K562 (cell line): ENCODE data around the gene USP32. TPM values are rescaled to one million over a fixed set of nuclear protein-coding genes. Genes with fewer than 3 reads are reported as not detected.

Source experiments
- ATAC-seq: fragments of 200-7000 bp; cut with Tn5 transposase; 3 replicates; pipeline ENCODE4 v1.9.1; 2020; ENCODE audit warnings: moderate library complexity
- BruUV-seq: library from RNA; stranded (reverse); fragments of 400-500 nt; replicated peaks from 2 replicates; lab custom pipeline; 2021; lab: Mats Ljungman, UMichigan
- CTCF ChIA-PET: fragments of 300-600 bp; formaldehyde crosslinking; extraction: SDS; loops from one replicate; lab custom pipeline; 2021; ENCODE audit warnings: low intra/inter-chr PET ratio; lab: Yijun Ruan, JAX
- POLR2A ChIA-PET: fragments of 300-600, 350-650 bp; sonication (Branson Sonifier 250); formaldehyde crosslinking; extraction: SDS; loops from one replicate; lab custom pipeline; 2021; ENCODE audit warnings: antibody characterized with exemption, inconsistent platforms; lab: Yijun Ruan, JAX
- DNase-seq, 4 experiments: peaks; one replicate each; pipeline versions ENCODE4 v3.0.0 to v3.0.0-alpha.2; 2011 to 2018; ENCODE audit warnings: low spot score in 3 of 4, mixed read lengths in 3 of 4; ENCODE audit errors: extremely low read depth in 1 of 4
- FAIRE-seq: peaks from 2 replicates; lab custom pipeline; 2011; peaks lifted over from hg19 to GRCh38; lab: Jason Lieb, UNC
- H2AFZ ChIP-seq: 2 replicates; pipeline ENCODE4 v1.6.0; 2011; ENCODE audit warnings: low read depth, low read length, control low read depth, inconsistent platforms
- H3K27ac ChIP-seq: fragments of 200-600 bp; 3 replicates; pipeline ENCODE4 v1.8.0; 2011; ENCODE audit warnings: low read depth, mild to moderate bottlenecking, control low read depth, inconsistent platforms, low read length, moderate library complexity, mixed read lengths; ENCODE audit errors: extremely low read depth
- H3K27me3 ChIP-seq, 2 experiments: fragments of 300-600 bp in 1 of 2; 2 replicates in 1 of 2; 3 replicates in 1 of 2; pipeline versions ENCODE4 v1.6.0 to v1.8.0; 2011; ENCODE audit warnings: inconsistent platforms in 2 of 2, low read length in 2 of 2, mild to moderate bottlenecking in 1 of 2, mixed read lengths in 1 of 2, moderate library complexity in 1 of 2; ENCODE audit not compliant: control insufficient read depth in 2 of 2, insufficient read depth in 2 of 2
- H3K36me3 ChIP-seq: fragments of 300-600 bp; 3 replicates; pipeline ENCODE4 v1.8.0; 2011; ENCODE audit warnings: mild to moderate bottlenecking, low read length, inconsistent platforms; ENCODE audit not compliant: control insufficient read depth, insufficient read depth
- H3K4me1 ChIP-seq, 2 experiments: fragments of 200-600 bp in 1 of 2; replicated peaks in 1 of 2; 2 replicates in 1 of 2; 3 replicates in 1 of 2; pipeline versions ENCODE4 v1.5.1 to v1.8.0; 2011; ENCODE audit warnings: inconsistent platforms in 2 of 2, low read length in 2 of 2, mild to moderate bottlenecking in 1 of 2, mixed read lengths in 1 of 2, moderate library complexity in 1 of 2; ENCODE audit not compliant: control insufficient read depth in 2 of 2, insufficient read depth in 2 of 2
- H3K4me2 ChIP-seq: 2 replicates; pipeline ENCODE4 v1.6.1; 2011; ENCODE audit warnings: low read length, control low read depth, inconsistent platforms, mixed read lengths; ENCODE audit not compliant: insufficient read depth
- H3K4me3 ChIP-seq: fragments of 200-600 bp; sonication (generic), shearing (Covaris generic); 2 replicates; pipeline ENCODE4 v1.5.1; 2016; ENCODE audit warnings: control low read depth, inconsistent platforms
- H3K79me2 ChIP-seq: fragments of 200-600 bp; 3 replicates; pipeline ENCODE4 v1.8.0; 2011; ENCODE audit warnings: low read length, inconsistent platforms; ENCODE audit not compliant: control insufficient read depth, insufficient read depth
- H3K9ac ChIP-seq, 2 experiments: 2 replicates each; pipeline versions ENCODE4 v1.6.0 to v1.6.1; 2011; ENCODE audit warnings: low read depth in 2 of 2, low read length in 2 of 2, control low read depth in 1 of 2, inconsistent platforms in 1 of 2, mild to moderate bottlenecking in 1 of 2, mixed read lengths in 1 of 2; ENCODE audit not compliant: insufficient read depth in 1 of 2
- H3K9me1 ChIP-seq: one replicate; pipeline ENCODE4 v1.6.0; 2011; ENCODE audit warnings: inconsistent platforms, mild to moderate bottlenecking, low read length, moderate library complexity; ENCODE audit not compliant: control insufficient read depth, insufficient read depth
- H3K9me3 ChIP-seq: replicated peaks from 2 replicates; pipeline ENCODE4 v1.5.1; 2011; ENCODE audit warnings: low read depth, low read length, inconsistent platforms; ENCODE audit not compliant: control insufficient read depth, insufficient read depth
- H4K20me1 ChIP-seq: replicated peaks from 2 replicates; pipeline ENCODE4 v1.6.1; 2011; ENCODE audit warnings: low read length, inconsistent platforms, mixed read lengths; ENCODE audit not compliant: control insufficient read depth, insufficient read depth
- ARID3A ChIP-seq: IDR thresholded peaks from 2 replicates; pipeline ENCODE4 v1.6.1; 2012; ENCODE audit warnings: low read depth, low read length, improper control_type of control experiment, borderline replicate concordance
- EZH2 ChIP-seq: IDR thresholded peaks from 2 replicates; pipeline ENCODE4 v1.6.1; 2012; ENCODE audit warnings: low read depth, mild to moderate bottlenecking, inconsistent platforms, low read length, borderline replicate concordance
- GABPB2 ChIP-seq: fragments of 250-450 bp; sonication (Bioruptor Pico); conservative IDR thresholded peaks from 2 replicates; pipeline ENCODE4 v1.5.1; 2021; ENCODE audit warnings: mild to moderate bottlenecking
- MCM5 ChIP-seq: fragments of 450-650 bp; IDR thresholded peaks from 2 replicates; pipeline ENCODE4 v1.6.1; 2016; ENCODE audit warnings: low read depth
- MITF ChIP-seq: IDR thresholded peaks from 2 replicates; pipeline ENCODE4 v1.6.1; 2014; ENCODE audit warnings: antibody characterized with exemption
- ZBTB2 ChIP-seq: fragments of 450-650 bp; IDR thresholded peaks from 2 replicates; pipeline ENCODE4 v1.6.1; 2016; ENCODE audit warnings: antibody characterized with exemption
- WGBS: fragments of 100-300 bp; shearing (Covaris generic); methylation state at CpG from one replicate; pipeline ENCODE4 v1.1.6; 2016; ENCODE audit warnings: low coverage, mixed read lengths; ENCODE audit not compliant: insufficient coverage; ENCODE audit errors: missing lambda C conversion rate; 5-methylcytosine and 5-hydroxymethylcytosine counted together
- in situ Hi-C: fragments of 300-500 bp; cut with MboI; formaldehyde crosslinking; loops from 4 replicates; pipeline ENCODE4 v1.15.0; 2018; ENCODE audit warnings: inconsistent platforms, mixed read lengths
- intact Hi-C: fragments of 100-400 bp; cut with micrococcal nuclease; formaldehyde crosslinking; loops from 2 replicates; pipeline ENCODE4 v1.14.2; 2022
- polyA plus RNA-seq, 8 experiments: library from polyadenylated mRNA; depleted of rRNA in 4 of 8; stranded (reverse) in 5 of 8; unstranded in 3 of 8; fragments of >200 nt; fragmentation: Nextera tagmentation in 2 of 8; fragmentation: Illumina TruSeq in 1 of 8; extraction: Ambion mirVana in 2 of 8; extraction: Trizol in 1 of 8; gene quantifications; 2 replicates each; pipeline versions ENCODE4 v1.2.1 to v1.2.3, GENCODE V29; 2011 to 2014; ENCODE audit warnings: inconsistent platforms in 1 of 8, missing spikeins in 1 of 8
- total RNA-seq, 7 experiments: library from RNA; depleted of rRNA in 6 of 7; stranded (reverse); fragments of >200 nt in 6 of 7; fragmentation: Illumina TruSeq in 2 of 7; extraction: Trizol in 2 of 7; gene quantifications; 2 replicates each; pipeline versions ENCODE4 v1.2.1 to v1.2.3, GENCODE V29; 2011 to 2021; ENCODE audit warnings: low replicate concordance in 1 of 7
- TF ChIP-seq, protein P1 (sequence below): fragments of 250-450 bp; sonication (Bioruptor Pico); IDR thresholded peaks from 2 replicates; pipeline ENCODE4 v1.4.0; 2020

The USP32 gene
- total and polyA plus RNA-seq, 9 of the 15 experiments (the other 6 are each of a cell fraction or from before 2014, with no cell fraction given): 18.0 to 69.3 (median 47.1) TPM

GRCh38 chr17:60139438-60140285 lies 252.3 kb downstream of the USP32 start (continued):
- TF ChIP-seq EZH2: no peak

- Histone ChIP-seq H3K36me3 (no peaks in the 10 kb centered on the region), H4K20me1 (peaks cover 19% of the 10 kb centered on the region), H3K4me1 (peaks cover 8 to 43% of the 10 kb centered on the region in 2 experiments; a peak in 4 of 5 replicates), H3K9me1 (peaks cover 3% of the 10 kb centered on the region), H3K4me2 (no peak overlapping the region), H3K79me2 (no peaks in the 10 kb centered on the region; the same call in 2 of the 3 replicates), H3K27me3 (peaks cover 6 to 28% of the 10 kb centered on the region in 2 experiments; a peak in 4 of 5 replicates), H2AFZ (no peak overlapping the region), H3K27ac (no peak overlapping the region), H3K9ac (0 out of 4 replicates have a peak overlapping the region, but pooled peaks of 1 of the 2 experiments have one; percentile 8), H3K4me3 (no peak overlapping the region), H3K9me3 (no peaks in the 10 kb centered on the region)
- ChIA-PET POLR2A (interaction anchor here (1.0 kb wide), 1 partner anchor 315 kb away, joined by 3 read pairs; no protein-coding TSS in a partner anchor), CTCF (no interaction called here)
- no TSS peak for BruUV-seq
- DNase-seq: no peak
- in situ Hi-C loops: no loop called here
- no peak for ATAC-seq
- FAIRE-seq: no peak
- 30% methylated on average over 47 of the region's 48 CpGs for WGBS
- intact Hi-C loops: no loop called here
- TF ChIP-seq ARID3A (no peak), MITF (no peak), ZBTB2 (no peak), GABPB2 (CRISPR knock-in tag) (no peak), MCM5 (no peak)
- TF ChIP-seq, protein P1, sequence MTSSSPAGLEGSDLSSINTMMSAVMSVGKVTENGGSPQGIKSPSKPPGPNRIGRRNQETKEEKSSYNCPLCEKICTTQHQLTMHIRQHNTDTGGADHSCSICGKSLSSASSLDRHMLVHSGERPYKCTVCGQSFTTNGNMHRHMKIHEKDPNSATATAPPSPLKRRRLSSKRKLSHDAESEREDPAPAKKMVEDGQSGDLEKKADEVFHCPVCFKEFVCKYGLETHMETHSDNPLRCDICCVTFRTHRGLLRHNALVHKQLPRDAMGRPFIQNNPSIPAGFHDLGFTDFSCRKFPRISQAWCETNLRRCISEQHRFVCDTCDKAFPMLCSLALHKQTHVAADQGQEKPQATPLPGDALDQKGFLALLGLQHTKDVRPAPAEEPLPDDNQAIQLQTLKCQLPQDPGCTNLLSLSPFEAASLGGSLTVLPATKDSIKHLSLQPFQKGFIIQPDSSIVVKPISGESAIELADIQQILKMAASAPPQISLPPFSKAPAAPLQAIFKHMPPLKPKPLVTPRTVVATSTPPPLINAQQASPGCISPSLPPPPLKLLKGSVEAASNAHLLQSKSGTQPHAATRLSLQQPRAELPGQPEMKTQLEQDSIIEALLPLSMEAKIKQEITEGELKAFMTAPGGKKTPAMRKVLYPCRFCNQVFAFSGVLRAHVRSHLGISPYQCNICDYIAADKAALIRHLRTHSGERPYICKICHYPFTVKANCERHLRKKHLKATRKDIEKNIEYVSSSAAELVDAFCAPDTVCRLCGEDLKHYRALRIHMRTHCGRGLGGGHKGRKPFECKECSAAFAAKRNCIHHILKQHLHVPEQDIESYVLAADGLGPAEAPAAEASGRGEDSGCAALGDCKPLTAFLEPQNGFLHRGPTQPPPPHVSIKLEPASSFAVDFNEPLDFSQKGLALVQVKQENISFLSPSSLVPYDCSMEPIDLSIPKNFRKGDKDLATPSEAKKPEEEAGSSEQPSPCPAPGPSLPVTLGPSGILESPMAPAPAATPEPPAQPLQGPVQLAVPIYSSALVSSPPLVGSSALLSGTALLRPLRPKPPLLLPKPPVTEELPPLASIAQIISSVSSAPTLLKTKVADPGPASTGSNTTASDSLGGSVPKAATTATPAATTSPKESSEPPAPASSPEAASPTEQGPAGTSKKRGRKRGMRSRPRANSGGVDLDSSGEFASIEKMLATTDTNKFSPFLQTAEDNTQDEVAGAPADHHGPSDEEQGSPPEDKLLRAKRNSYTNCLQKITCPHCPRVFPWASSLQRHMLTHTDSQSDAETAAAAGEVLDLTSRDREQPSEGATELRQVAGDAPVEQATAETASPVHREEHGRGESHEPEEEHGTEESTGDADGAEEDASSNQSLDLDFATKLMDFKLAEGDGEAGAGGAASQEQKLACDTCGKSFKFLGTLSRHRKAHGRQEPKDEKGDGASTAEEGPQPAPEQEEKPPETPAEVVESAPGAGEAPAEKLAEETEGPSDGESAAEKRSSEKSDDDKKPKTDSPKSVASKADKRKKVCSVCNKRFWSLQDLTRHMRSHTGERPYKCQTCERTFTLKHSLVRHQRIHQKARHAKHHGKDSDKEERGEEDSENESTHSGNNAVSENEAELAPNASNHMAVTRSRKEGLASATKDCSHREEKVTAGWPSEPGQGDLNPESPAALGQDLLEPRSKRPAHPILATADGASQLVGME (CRISPR knock-in tag): no peak
These were observed 253.0 kb downstream of the USP32 start for GRCh38 chr17:60138769-60139437.
